ENCODE measurements around the gene MYT1. TPM values are rescaled to one million over a fixed set of nuclear protein-coding genes. Genes with fewer than 3 reads are reported as not detected.

Gene MYT1
- total RNA-seq, 1 experiment from 2014 or later = 2.0 TPM

- ChIA-PET CTCF (interaction anchor here (1.0 kb wide), 1 partner anchor 13 kb away, joined by 3 read pairs; no protein-coding TSS in a partner anchor), POLR2A (no interaction called here)
- no peak for ATAC-seq
These were observed 72.2 kb downstream of the MYT1 start for GRCh38 chr20:64236137-64237088.

GRCh38 chr20:64237316-64237715, 73.1 kb downstream of the MYT1 start:
- peaks cover 14% of the 10 kb centered on the region for H3K9me3 Mint-ChIP-seq
- peaks cover 2% of the 10 kb centered on the region; the same call in 1 of the 2 replicates for H3K4me1 Mint-ChIP-seq
- H3K36me3 Mint-ChIP-seq = peaks cover 7% of the 10 kb centered on the region; the same call in 1 of the 2 replicates
- DNase-seq (ENCODE audit: low spot score) (no peak), ATAC-seq (no peak)
- no peak for TF ChIP-seq ZNF416 (CRISPR knock-in tag; IDR thresholded peaks at IDR 0.05)
- H3K27me3 Mint-ChIP-seq (ENCODE audit: low read depth) = peaks cover 3% of the 10 kb centered on the region; the same call in 1 of the 2 replicates
- no peak overlapping the region for H3K27ac Mint-ChIP-seq
- ChIA-PET POLR2A (no interaction called here), CTCF (interaction anchor here (1.0 kb wide), 1 partner anchor 14 kb away, joined by 3 read pairs; no protein-coding TSS in a partner anchor)
- H3K4me3 Mint-ChIP-seq = no peak overlapping the region

More at GRCh38 chr20:64236137-64237088, 72.2 kb downstream of the MYT1 start:
- Mint-ChIP-seq H3K4me1 (no peaks in the 10 kb centered on the region), H3K36me3 (peaks cover 7% of the 10 kb centered on the region; the same call in 1 of the 2 replicates), H3K9me3 (peaks cover 14% of the 10 kb centered on the region), H3K27ac (no peak overlapping the region), H3K4me3 (no peak overlapping the region), H3K27me3 (ENCODE audit: low read depth) (peaks cover 3% of the 10 kb centered on the region; the same call in 1 of the 2 replicates)
- TF ChIP-seq JAZF1 (CRISPR knock-in tag; IDR thresholded peaks at IDR 0.05) = no peak
- TF ChIP-seq SP1 (CRISPR knock-in tag; conservative IDR thresholded peaks at IDR 0.05) = no peak
- TF ChIP-seq CREM (CRISPR knock-in tag; IDR thresholded peaks at IDR 0.05) = no peak
- 0 out of 2 replicates have a peak, but pooled peaks have one; percentile 12 for TF ChIP-seq PREB (CRISPR knock-in tag; IDR thresholded peaks at IDR 0.05; ENCODE audit: borderline replicate concordance)
- no peak for DNase-seq (ENCODE audit: low spot score)

- peaks cover 14% of the 10 kb centered on the region for H3K9me3 Mint-ChIP-seq
- POLR2A ChIA-PET = no interaction called here
- H3K4me3 Mint-ChIP-seq = no peak overlapping the region
- H3K4me1 Mint-ChIP-seq = peaks cover 4% of the 10 kb centered on the region; the same call in 1 of the 2 replicates
- no peak for DNase-seq (ENCODE audit: low spot score)
- CTCF ChIA-PET = no interaction called here
- TF ChIP-seq ZNF138 (CRISPR knock-in tag; conservative IDR thresholded peaks at IDR 0.05) (no peak), GABPB1 (CRISPR knock-in tag; IDR thresholded peaks at IDR 0.05) (peak; percentile 49; the same call in 1 of the 2 replicates)
- H3K27ac Mint-ChIP-seq = no peak overlapping the region
- ATAC-seq = no peak
- peaks cover 4% of the 10 kb centered on the region; the same call in 1 of the 2 replicates for H3K27me3 Mint-ChIP-seq (ENCODE audit: low read depth)
- H3K36me3 Mint-ChIP-seq = peaks cover 7% of the 10 kb centered on the region; the same call in 1 of the 2 replicates
These were observed 74.0 kb downstream of the MYT1 start for GRCh38 chr20:64238115-64238825.

- H3K27me3 Mint-ChIP-seq (ENCODE audit: low read depth) = peaks cover 6% of the 10 kb centered on the region; the same call in 1 of the 2 replicates
- H3K36me3 Mint-ChIP-seq = peaks cover 6% of the 10 kb centered on the region; the same call in 1 of the 2 replicates
- H3K9me3 Mint-ChIP-seq = peaks cover 8% of the 10 kb centered on the region
- ChIA-PET POLR2A (no interaction called here), CTCF (interaction anchor here (1.5 kb wide), 1 partner anchor 16 kb away, joined by 5 read pairs; no protein-coding TSS in a partner anchor)
- H3K4me1 Mint-ChIP-seq = peaks cover 4% of the 10 kb centered on the region; the same call in 1 of the 2 replicates
- ATAC-seq = no peak
- H3K27ac Mint-ChIP-seq = no peak overlapping the region
- H3K4me3 Mint-ChIP-seq = no peak overlapping the region
- DNase-seq (ENCODE audit: low spot score) = no peak
- TF ChIP-seq ZNF263 (CRISPR knock-in tag; IDR thresholded peaks at IDR 0.05; ENCODE audit: low read depth) (no peak), ERG (CRISPR knock-in tag; IDR thresholded peaks at IDR 0.05) (no peak), JAZF1 (CRISPR knock-in tag; IDR thresholded peaks at IDR 0.05) (no peak), ZNF396 (CRISPR knock-in tag; IDR thresholded peaks at IDR 0.05; ENCODE audit: borderline replicate concordance) (no peak), RELA (CRISPR knock-in tag; IDR thresholded peaks at IDR 0.05; ENCODE audit: borderline replicate concordance) (no peak), RORB (CRISPR knock-in tag; IDR thresholded peaks at IDR 0.05) (no peak), PREB (CRISPR knock-in tag; IDR thresholded peaks at IDR 0.05; ENCODE audit: borderline replicate concordance) (no peak), IRF1 (CRISPR knock-in tag; IDR thresholded peaks at IDR 0.05) (no peak), GRHL2 (CRISPR knock-in tag; IDR thresholded peaks at IDR 0.05; ENCODE audit: insufficient replicate concordance, severe bottlenecking) (no peak), AFF4 (CRISPR knock-in tag; IDR thresholded peaks at IDR 0.05; ENCODE audit: borderline replicate concordance) (no peak), CBFB (CRISPR knock-in tag; IDR thresholded peaks at IDR 0.05; ENCODE audit: low read depth) (no peak)
These were observed 74.7 kb downstream of the MYT1 start for GRCh38 chr20:64238851-64239387.
